Measurements from ENCODE around the gene MVK.

DNA sequence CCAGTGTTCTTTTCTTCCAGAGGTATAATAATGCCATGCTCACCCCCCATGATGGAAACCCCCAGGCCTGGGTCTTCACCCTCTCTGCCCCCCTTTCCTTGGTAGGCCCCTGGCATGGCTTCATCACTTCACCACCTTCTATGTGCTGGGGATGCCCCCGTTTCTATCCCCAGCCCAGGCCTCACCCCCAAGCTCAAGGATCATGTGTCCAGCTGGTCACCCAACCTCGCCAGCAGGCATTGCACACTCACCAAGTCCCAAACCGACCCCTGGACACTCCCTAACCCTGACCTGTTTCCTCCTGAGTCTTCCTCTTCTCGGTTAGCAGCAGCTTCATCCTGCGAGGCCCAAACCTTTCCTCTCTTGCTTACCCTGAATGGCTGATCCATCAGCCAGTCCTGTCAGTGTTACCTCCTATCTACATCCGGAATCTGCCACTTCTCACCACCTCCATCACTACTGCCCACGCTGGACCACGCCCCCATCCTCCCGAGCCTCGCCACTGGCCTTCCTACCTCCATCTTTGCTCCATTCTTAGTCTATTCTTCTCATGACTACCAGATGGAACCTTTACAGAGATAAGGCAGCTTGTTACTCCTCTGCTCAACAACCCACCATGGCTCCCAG, 69.0 kb downstream of the MVK start:
- TF ChIP-seq, protein P1, sequence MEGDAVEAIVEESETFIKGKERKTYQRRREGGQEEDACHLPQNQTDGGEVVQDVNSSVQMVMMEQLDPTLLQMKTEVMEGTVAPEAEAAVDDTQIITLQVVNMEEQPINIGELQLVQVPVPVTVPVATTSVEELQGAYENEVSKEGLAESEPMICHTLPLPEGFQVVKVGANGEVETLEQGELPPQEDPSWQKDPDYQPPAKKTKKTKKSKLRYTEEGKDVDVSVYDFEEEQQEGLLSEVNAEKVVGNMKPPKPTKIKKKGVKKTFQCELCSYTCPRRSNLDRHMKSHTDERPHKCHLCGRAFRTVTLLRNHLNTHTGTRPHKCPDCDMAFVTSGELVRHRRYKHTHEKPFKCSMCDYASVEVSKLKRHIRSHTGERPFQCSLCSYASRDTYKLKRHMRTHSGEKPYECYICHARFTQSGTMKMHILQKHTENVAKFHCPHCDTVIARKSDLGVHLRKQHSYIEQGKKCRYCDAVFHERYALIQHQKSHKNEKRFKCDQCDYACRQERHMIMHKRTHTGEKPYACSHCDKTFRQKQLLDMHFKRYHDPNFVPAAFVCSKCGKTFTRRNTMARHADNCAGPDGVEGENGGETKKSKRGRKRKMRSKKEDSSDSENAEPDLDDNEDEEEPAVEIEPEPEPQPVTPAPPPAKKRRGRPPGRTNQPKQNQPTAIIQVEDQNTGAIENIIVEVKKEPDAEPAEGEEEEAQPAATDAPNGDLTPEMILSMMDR (IDR thresholded peaks at IDR 0.05), result no peak
- TF ChIP-seq EP300 (IDR thresholded peaks at IDR 0.05) (no peak), POLR2A (IDR thresholded peaks at IDR 0.05) (no peak)
